Activated CD4-positive, alpha-beta T cell treated with anti-CD3 and anti-CD28 coated beads, Interleukin-2, amount 10 ng/mL, durations not matched to agents 24 days and 14 days (primary cell): ENCODE data around the gene PPP2R5A. TPM values are rescaled to one million over a fixed set of nuclear protein-coding genes. Genes with fewer than 3 reads are reported as not detected.
"Not testable (repeated sequence)": the region's sequence is repeated elsewhere in the genome, so short reads cannot be mapped to it uniquely, and the experiment has no call there.

ENCODE experiments used
- DNase-seq: peaks from one replicate; pipeline ENCODE4 v3.0.0; 2022
- H3K27ac Mint-ChIP-seq: one replicate; pipeline ENCODE4 v1.8.0; 2022; ENCODE audit warnings: mild to moderate bottlenecking, mixed read lengths
- H3K27me3 Mint-ChIP-seq: one replicate; pipeline ENCODE4 v1.8.0; 2022; ENCODE audit warnings: mixed read lengths
- H3K36me3 Mint-ChIP-seq: one replicate; pipeline ENCODE4 v1.8.0; 2022; ENCODE audit warnings: low read depth, mild to moderate bottlenecking, mixed read lengths
- H3K4me1 Mint-ChIP-seq: one replicate; pipeline ENCODE4 v1.8.0; 2021; ENCODE audit warnings: mixed read lengths
- H3K4me3 Mint-ChIP-seq: one replicate; pipeline ENCODE4 v1.8.0; 2022; ENCODE audit warnings: mild to moderate bottlenecking, moderate library complexity, mixed read lengths
- H3K9me3 Mint-ChIP-seq: one replicate; pipeline ENCODE4 v1.8.0; 2021; ENCODE audit warnings: mixed read lengths
- intact Hi-C: fragments of 100-400 bp; cut with micrococcal nuclease; formaldehyde crosslinking; loops from one replicate; pipeline ENCODE4 v1.15.1; 2023
- total RNA-seq: library from RNA; stranded (reverse); gene quantifications from 2 replicates; pipeline ENCODE4 v1.2.3, GENCODE V29; 2022

PPP2R5A gene
- total RNA-seq, 1 donor from 2014 or later, result 44.4 TPM

DNA sequence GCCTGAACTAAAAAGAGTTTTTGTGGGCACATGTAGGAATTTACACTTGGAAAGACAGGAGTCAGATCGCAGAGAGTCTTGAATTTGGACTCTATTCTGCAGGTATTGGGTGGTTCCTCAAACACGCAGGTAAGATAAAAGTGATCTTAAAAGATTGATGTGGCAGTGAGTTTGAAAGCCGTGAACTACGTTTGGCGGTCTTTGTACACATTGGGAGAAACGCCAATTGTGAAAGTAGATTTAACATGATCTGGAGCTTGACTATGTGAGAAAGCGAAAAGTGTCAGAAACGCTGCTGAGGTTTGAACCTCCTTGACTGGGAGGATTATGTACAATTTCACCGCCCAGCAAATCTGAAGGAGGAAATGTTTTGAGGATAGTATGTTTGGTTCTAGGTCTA, 1.5 kb upstream of the PPP2R5A start:
- H3K27ac Mint-ChIP-seq, result peak overlapping the region; percentile 99
- H3K9me3 Mint-ChIP-seq, result no peaks in the 10 kb centered on the region
- DNase-seq, result peak; percentile 72
- H3K27me3 Mint-ChIP-seq, result peaks cover 2% of the 10 kb centered on the region
- H3K4me1 Mint-ChIP-seq, result peaks cover 21% of the 10 kb centered on the region
- peaks cover 5% of the 10 kb centered on the region for H3K36me3 Mint-ChIP-seq
- peak overlapping the region; percentile 97 for H3K4me3 Mint-ChIP-seq
- intact Hi-C loops, result loop anchor here (2.0 to 10.0 kb wide), 5 partner anchors 29 to 603 kb away; partner anchors contain the start of genes LPGAT1 and NENF

DNA sequence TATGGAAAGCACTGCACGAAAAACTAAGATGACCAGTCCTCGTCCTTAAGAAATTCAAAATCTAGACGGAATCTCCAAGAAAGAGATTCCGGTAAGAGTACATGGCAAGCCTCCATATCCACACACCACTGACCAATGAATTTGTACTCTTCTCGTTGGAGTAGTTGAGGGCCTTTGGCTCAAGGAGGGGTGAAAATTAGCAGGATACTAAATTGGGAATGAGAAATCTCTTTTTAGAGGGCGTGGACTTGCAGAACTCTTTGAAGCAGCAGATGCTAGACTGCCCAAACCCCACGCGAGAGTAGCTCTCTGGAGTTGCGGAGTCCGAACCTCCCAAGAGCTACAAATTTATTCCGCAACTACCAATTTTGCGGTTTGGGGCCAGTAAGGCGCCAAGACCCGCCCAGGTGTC, 872 bp upstream of the PPP2R5A start:
- H3K4me3 Mint-ChIP-seq, result peak overlapping the region; percentile 97
- peak overlapping the region; percentile 99 for H3K27ac Mint-ChIP-seq
- H3K9me3 Mint-ChIP-seq, result no peaks in the 10 kb centered on the region
- H3K36me3 Mint-ChIP-seq, result peaks cover 8% of the 10 kb centered on the region
- peaks cover 25% of the 10 kb centered on the region for H3K4me1 Mint-ChIP-seq
- DNase-seq, result no peak
- peaks cover 2% of the 10 kb centered on the region for H3K27me3 Mint-ChIP-seq
- intact Hi-C loops, result loop anchor here (2.0 to 10.0 kb wide), 5 partner anchors 30 to 604 kb away; partner anchors contain the start of genes LPGAT1 and NENF

DNA sequence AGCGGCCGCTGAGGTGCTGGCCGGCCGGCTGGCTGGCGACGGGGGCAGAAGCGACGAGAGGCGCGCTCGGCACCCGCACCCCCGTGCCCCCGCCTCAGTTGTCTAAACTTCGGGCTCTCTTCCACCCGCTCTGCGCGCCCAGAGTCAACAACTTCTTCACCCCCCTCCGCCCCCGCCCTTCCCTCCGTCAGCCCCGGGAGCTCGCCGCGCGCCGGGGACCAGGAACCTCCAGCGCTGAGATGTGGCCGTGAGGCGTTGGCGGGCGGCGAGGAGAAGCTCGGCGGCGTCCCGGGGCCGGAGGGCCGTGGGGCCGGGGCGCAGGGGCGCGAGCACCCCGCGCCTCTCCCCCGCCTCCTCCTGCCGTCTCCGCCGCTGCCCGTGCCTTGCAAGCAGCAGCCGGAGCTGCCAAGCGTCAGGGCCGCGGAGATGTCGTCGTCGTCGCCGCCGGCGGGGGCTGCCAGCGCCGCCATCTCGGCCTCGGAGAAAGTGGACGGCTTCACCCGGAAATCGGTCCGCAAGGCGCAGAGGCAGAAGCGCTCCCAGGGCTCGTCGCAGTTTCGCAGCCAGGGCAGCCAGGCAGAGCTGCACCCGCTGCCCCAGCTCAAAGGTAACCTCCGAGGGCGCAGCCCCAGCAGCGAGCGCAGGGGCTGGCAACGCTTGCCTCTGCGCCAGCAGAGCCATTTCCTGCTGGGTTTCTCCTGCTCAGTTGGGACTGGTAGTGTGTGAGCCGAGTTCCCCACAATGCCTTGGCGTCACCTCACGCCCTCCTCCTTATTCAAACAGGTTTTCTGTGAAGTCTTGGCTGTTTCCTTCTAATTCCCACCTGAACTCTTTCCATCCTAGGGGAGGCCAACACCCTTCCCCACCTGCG, 710 bp downstream of the PPP2R5A start:
- Mint-ChIP-seq H3K4me3 (peak overlapping the region; percentile 97), H3K9me3 (no peaks in the 10 kb centered on the region), H3K27ac (peak overlapping the region; percentile 96), H3K36me3 (peaks cover 9% of the 10 kb centered on the region), H3K27me3 (no peaks in the 10 kb centered on the region), H3K4me1 (peaks cover 36% of the 10 kb centered on the region)
- peak; percentile 92 for DNase-seq
- intact Hi-C loops, result loop anchor here (1.0 to 10.0 kb wide), 12 partner anchors 9 to 611 kb away; partner anchors contain the start of genes DTL, INTS7, LPGAT1 and NEK2

DNA sequence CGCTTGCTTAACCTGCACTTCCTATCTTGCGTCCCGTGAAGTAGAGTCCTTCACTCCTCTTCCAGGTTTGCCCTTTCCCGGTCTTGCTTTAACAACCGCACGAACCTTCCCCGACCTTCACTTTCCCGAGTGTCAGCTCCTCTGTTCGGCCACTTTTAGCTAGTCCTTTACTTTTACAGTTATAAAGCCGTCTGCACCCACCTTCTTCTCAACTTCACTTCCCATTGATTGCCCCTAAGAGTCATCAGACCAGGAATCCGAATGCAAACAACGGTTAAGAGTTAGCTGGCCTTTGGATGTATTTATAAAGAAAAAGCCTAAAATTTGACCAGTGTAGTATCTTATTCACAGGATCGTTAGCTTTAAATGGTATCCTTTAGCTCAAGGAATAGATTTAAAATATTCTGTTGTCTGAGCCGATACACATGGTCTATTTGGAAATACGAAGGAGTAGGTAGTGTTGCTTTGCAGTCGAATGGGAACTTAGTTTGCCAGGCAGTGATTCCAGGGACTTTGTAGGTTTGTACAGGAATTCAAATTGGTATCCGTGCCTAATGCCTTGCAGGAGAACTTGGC, 1.4 kb downstream of the PPP2R5A start:
- Mint-ChIP-seq H3K27me3 (no peaks in the 10 kb centered on the region), H3K4me1 (peaks cover 42% of the 10 kb centered on the region)

DNA sequence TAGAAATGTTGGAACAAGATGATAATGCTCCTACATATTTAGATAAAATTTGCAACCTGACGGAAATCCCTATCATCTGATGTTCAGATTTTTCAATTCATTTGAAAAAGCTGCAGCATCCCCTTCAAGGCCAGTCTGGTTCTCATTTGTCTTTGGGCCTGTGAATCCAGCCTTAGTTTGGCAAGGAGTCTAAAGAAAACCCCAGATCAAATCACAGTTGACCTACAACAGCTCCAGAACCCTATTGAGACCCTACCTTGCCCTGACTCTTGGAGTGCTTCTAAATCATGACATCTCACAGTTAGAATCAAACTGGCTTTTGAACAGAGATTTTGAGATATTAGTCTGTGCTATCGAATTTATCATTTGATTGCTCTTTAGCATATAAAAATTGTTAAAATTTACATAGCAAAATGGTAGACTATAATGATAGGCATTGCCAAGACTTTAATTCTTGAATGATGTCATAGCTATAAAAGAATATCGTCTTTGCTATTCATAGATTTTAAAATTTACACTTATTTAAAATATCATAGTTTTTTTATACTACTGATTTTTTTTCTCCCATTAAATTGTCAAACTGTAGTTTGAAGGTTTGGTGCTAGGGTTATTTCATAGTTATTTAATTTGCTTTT, 2.2 kb downstream of the PPP2R5A start:
- Mint-ChIP-seq H3K27ac (peak overlapping the region; percentile 96), H3K36me3 (peaks cover 15% of the 10 kb centered on the region), H3K27me3 (no peaks in the 10 kb centered on the region), H3K4me3 (peak overlapping the region; percentile 97), H3K4me1 (peaks cover 49% of the 10 kb centered on the region), H3K9me3 (no peaks in the 10 kb centered on the region)
- intact Hi-C loops, result loop anchor here (2.0 to 10.0 kb wide), 3 partner anchors 15 to 453 kb away; partner anchors contain the start of gene LPGAT1
- DNase-seq, result no peak

More for the DNA sequence above, 1.4 kb downstream of the PPP2R5A start:
- no peak for DNase-seq
- H3K9me3 Mint-ChIP-seq, result no peaks in the 10 kb centered on the region
- peaks cover 12% of the 10 kb centered on the region for H3K36me3 Mint-ChIP-seq
- H3K27ac Mint-ChIP-seq, result peak overlapping the region; percentile 96
- peak overlapping the region; percentile 97 for H3K4me3 Mint-ChIP-seq
- intact Hi-C loops, result loop anchor here (2.0 to 10.0 kb wide), 3 partner anchors 16 to 452 kb away; partner anchors contain the start of gene LPGAT1

DNA sequence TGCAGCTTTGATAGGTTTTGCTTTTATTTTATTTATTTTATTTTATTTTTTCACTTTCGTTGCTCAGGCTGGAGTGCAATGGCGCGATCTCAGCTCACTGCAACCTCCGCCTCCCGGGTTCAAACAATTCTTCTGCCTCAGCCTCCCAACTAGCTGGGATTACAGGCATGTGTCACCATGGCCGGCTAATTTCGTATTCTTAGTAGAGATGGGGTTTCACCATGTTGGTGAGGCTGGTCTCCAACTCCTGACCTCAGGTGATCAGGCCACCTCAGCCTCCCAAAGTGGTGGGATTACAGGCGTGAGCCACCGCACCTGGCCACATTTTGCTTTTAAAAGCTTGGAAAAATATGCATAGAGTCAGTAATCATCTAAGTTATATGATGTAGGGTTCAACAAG, 2.8 kb downstream of the PPP2R5A start:
- not testable (repeated sequence) for H3K9me3 Mint-ChIP-seq, H3K27ac Mint-ChIP-seq, DNase-seq, H3K27me3 Mint-ChIP-seq
- intact Hi-C loops, result loop anchor here (2.0 to 10.0 kb wide), 3 partner anchors 15 to 453 kb away; partner anchors contain the start of gene LPGAT1
- Mint-ChIP-seq H3K4me1 (peaks cover 54% of the 10 kb centered on the region), H3K4me3 (peak overlapping the region; percentile 83), H3K36me3 (peaks cover 14% of the 10 kb centered on the region)

DNA sequence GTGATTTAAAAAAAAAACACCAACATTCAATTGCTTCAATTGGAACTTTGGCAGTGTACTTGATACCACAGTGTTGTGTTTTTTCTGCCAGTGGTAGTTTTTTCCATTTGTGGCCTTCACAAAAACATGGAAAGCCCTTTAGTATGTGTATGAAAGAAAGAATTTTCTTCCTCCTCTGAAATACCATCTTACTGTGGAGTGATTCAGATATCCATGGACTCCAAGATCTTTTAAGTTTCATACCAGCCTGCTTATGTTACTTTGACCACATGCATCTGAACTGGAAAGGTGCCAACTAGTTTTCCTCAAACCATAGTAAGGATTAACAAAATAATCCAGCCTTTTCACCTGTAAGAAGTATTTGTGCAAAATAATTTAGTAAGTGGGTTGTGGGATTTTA, 3.4 kb downstream of the PPP2R5A start:
- Mint-ChIP-seq H3K27me3 (no peaks in the 10 kb centered on the region), H3K4me1 (peaks cover 59% of the 10 kb centered on the region), H3K36me3 (peaks cover 13% of the 10 kb centered on the region), H3K27ac (no peak overlapping the region), H3K9me3 (no peaks in the 10 kb centered on the region), H3K4me3 (peak overlapping the region; percentile 83)
- intact Hi-C loops, result loop anchor here (5.0 to 10.0 kb wide), 2 partner anchors 351 to 454 kb away; partner anchors contain the start of gene LPGAT1
- DNase-seq, result no peak

DNA sequence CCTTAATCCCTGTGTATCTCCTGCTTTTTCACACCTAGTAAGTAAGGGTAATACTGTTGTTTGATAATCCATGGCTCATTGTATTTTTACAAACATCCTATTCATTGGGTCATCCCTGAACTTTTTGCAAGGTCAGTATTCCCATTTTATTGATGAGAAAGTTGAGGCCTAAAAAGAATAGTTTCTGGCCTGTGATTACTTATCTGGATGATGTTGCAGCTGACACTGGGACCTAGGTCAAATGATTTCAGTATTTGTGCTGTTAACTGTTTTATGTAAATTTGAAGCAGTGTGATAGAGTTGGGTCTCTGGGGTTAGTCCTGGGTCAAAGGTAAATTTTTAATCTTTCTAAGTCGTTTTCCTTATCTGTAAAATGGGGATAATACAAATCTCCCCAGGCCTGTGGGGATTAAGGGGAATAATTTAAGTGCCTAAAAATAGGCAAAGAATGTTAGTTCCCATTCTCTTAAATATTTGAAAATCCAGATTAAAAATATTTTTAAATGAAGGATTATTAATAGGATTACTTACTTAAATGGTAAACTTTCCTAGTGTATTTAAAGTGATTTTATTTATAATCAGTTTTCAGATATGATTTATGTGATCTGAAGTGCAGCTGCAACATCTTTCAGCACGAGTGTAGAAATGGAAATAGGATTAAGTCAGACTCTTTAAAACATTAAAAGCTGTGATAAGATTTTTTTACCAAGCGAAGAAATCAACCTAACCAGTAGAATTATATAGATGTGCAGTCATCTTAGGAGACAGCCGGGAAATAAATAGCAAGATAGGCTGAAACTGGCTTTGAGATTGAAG, 4.3 kb downstream of the PPP2R5A start:
- no peaks in the 10 kb centered on the region for H3K9me3 Mint-ChIP-seq
- H3K36me3 Mint-ChIP-seq, result peaks cover 13% of the 10 kb centered on the region
- peak overlapping the region; percentile 62 for H3K4me3 Mint-ChIP-seq
- peaks cover 58% of the 10 kb centered on the region for H3K4me1 Mint-ChIP-seq
- no peaks in the 10 kb centered on the region for H3K27me3 Mint-ChIP-seq
- intact Hi-C loops, result loop anchor here (5.0 to 10.0 kb wide), 2 partner anchors 352 to 455 kb away; partner anchors contain the start of gene LPGAT1
- H3K27ac Mint-ChIP-seq, result no peak overlapping the region
- no peak for DNase-seq

DNA sequence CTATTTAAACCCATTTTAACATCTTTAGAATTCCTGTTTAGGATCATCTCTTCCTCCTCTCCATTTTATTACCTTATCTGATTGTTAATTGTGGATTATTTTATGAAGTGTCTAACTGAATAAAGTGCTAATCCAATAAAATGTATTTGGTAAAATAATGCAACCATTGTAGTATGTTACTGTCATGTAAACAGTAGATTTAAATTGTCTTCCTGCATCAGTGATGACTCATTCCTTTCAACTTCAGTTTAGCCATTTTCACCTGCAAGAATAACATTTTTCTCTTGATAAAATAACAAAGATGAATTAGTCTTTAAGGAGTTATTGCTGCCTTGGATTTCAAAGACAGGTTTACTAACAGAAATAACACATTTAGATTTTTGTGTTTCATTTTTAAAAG, 5.4 kb downstream of the PPP2R5A start:
- H3K27me3 Mint-ChIP-seq, result no peaks in the 10 kb centered on the region
- no peaks in the 10 kb centered on the region for H3K9me3 Mint-ChIP-seq
- peaks cover 16% of the 10 kb centered on the region for H3K36me3 Mint-ChIP-seq
- peaks cover 62% of the 10 kb centered on the region for H3K4me1 Mint-ChIP-seq
- peak overlapping the region; percentile 29 for H3K27ac Mint-ChIP-seq
- peak overlapping the region; percentile 33 for H3K4me3 Mint-ChIP-seq
- intact Hi-C loops, result loop anchor here (1.0 kb wide), 1 partner anchor 220 kb away; no protein-coding TSS in a partner anchor
- no peak for DNase-seq

DNA sequence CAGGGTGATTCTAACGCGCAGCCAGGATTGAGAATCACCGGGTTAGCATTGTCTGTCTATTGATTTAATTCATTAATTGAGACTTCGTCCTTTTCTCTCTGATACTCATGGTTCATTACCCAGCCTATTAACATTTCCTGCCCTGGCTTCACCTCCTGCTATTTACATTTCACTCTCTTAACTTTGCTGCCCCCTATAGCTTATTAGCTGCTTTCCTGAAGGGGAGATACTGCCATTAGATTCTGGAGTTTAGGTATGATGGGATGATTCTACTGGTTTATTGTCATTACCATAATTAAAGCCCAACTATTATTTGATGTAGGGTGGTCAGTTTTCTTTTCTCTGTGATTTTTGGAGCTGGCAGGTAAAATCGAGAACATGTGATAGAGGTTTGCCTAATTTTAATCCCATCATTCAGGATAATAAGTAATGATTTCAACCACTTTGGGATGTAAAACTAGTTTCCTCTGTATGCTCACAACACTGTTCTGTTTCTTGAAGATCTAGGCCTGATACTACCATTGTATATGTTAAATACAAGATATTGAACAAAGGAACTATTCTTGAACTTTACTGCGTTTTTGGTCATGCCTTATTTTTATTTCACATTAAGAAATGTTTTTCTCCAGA, 6.4 kb downstream of the PPP2R5A start:
- peaks cover 69% of the 10 kb centered on the region for H3K4me1 Mint-ChIP-seq
- H3K4me3 Mint-ChIP-seq, result peak overlapping the region; percentile 39
- peak overlapping the region; percentile 76 for H3K27ac Mint-ChIP-seq
- no peaks in the 10 kb centered on the region for H3K27me3 Mint-ChIP-seq
- H3K36me3 Mint-ChIP-seq, result peaks cover 20% of the 10 kb centered on the region
- DNase-seq, result peak; percentile 66
- intact Hi-C loops, result loop anchor here (1.0 kb wide), 1 partner anchor 221 kb away; no protein-coding TSS in a partner anchor
- no peaks in the 10 kb centered on the region for H3K9me3 Mint-ChIP-seq

DNA sequence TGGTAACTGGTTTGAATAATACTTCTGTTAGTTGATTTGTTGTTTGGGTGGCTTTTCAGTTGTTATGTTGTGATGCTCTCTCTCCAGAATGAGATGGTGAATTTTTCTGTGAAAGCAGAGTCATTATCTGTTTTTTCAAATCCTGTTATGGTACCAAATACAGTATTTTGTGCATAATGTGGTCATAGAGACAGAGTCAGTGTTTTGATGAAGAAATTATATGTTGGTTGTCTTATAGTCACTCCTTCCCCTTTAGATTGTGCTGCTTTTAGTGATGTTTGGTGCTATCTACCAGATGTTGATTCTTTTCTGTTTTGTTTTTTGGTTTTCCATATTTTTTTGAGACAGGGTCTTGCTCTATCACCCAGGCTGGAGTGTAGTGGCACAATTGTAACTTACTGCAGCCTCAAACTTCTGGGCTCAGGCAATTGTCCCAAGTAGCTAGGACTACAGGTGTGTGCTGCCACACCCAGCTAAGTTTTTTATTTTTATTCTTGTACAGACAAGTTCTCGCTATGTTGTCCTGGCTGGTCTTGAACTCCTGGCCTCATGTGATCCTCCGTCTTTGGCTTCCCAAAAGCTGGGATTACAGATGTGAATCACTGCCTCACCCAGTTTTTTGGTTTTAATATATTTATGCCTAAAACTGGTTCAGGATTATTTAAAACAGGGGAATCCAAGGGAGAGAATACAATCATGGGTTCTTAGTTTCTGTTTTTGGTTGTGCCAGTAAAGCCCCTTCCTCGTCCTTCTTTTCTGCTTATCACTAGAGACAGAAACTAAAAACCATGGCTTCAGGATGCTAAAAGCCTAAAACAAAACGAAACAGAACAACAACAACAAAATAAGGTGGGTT, 7.3 kb downstream of the PPP2R5A start:
- Mint-ChIP-seq H3K36me3 (peaks cover 20% of the 10 kb centered on the region), H3K27ac (peak overlapping the region; percentile 76), H3K27me3 (no peaks in the 10 kb centered on the region), H3K9me3 (no peaks in the 10 kb centered on the region), H3K4me1 (peaks cover 69% of the 10 kb centered on the region), H3K4me3 (peak overlapping the region; percentile 39)
- DNase-seq, result no peak
- intact Hi-C loops, result no loop called here

DNA sequence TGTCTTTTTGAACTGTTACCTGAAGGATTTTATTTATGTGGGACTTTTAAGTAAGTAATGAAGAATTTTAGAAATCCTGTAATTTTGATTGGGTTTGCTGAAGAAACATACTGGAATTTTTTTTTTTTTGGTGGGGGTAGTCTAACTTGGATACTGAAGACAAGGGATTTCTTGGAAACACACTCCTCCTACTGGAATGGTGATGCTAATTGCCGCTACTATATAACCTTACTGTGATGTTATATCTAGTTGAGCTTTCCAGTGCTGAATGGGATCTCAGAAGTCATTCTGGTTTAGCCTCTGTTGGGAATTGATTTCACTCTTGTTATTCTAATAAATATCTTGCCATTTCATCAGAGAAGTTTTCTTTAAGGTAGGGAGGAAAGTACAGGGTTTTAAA, 8.4 kb downstream of the PPP2R5A start:
- Mint-ChIP-seq H3K4me1 (peaks cover 64% of the 10 kb centered on the region), H3K4me3 (no peak overlapping the region), H3K27me3 (no peaks in the 10 kb centered on the region), H3K9me3 (no peaks in the 10 kb centered on the region), H3K36me3 (peaks cover 16% of the 10 kb centered on the region), H3K27ac (no peak overlapping the region)
- DNase-seq, result no peak
- intact Hi-C loops, result no loop called here
